HEK293 (cell line): ENCODE results near the gene UBAC2.

ENCODE experiments used
- CTCF ChIA-PET: fragments of 350-600 bp; formaldehyde crosslinking; extraction: SDS; loops from one replicate; lab custom pipeline; 2021; ENCODE audit warnings: antibody characterized with exemption; lab: Yijun Ruan, JAX
- POLR2A ChIA-PET: fragments of 300-600 bp; formaldehyde crosslinking; extraction: SDS; loops from one replicate; lab custom pipeline; 2020; ENCODE audit warnings: antibody characterized with exemption, inconsistent platforms; lab: Yijun Ruan, JAX
- H3K27ac ChIP-seq: fragments of 200-500 bp; sonication (Bioruptor generic); 2 replicates; pipeline ENCODE4 v1.5.1; 2014; ENCODE audit warnings: low read depth, low read length, control low read depth, inconsistent platforms; ENCODE audit errors: extremely low read depth
- H3K36me3 ChIP-seq, 2 experiments: fragments of 200-500 bp in 1 of 2; sonication (Bioruptor generic) in 1 of 2; 1 replicate in 1 of 2; 2 replicates in 1 of 2; pipeline ENCODE4 v1.5.1; 2014 to 2017; ENCODE audit warnings: inconsistent platforms in 2 of 2, low read length in 2 of 2; ENCODE audit not compliant: control insufficient read depth in 2 of 2, insufficient read depth in 1 of 2
- H3K4me1 ChIP-seq: fragments of 200-500 bp; sonication (Bioruptor generic); 2 replicates; pipeline ENCODE4 v1.5.1; 2014; ENCODE audit warnings: mild to moderate bottlenecking, low read length, inconsistent platforms; ENCODE audit not compliant: control insufficient read depth, insufficient read depth
- H3K4me3 ChIP-seq: 2 replicates; pipeline ENCODE4 v1.5.1; 2011; ENCODE audit warnings: low read depth, mild to moderate bottlenecking, control low read depth, low read length, moderate library complexity
- H3K9me3 ChIP-seq: fragments of 200-500 bp; sonication (Bioruptor generic); 2 replicates; pipeline ENCODE4 v1.5.1; 2014; ENCODE audit warnings: low read depth, low read length, inconsistent platforms; ENCODE audit not compliant: control insufficient read depth, insufficient read depth
- GLIS2 ChIP-seq: fragments of 450-650 bp; formaldehyde crosslinking; IDR thresholded peaks from 2 replicates; pipeline ENCODE4 v1.5.1; 2016; ENCODE audit warnings: missing biosample characterization, missing genetic modification characterization
- ZBTB17 ChIP-seq: fragments of 450-650 bp; formaldehyde crosslinking; IDR thresholded peaks from 2 replicates; pipeline ENCODE4 v1.5.1; 2016; ENCODE audit warnings: missing biosample characterization, missing genetic modification characterization
- ZBTB48 ChIP-seq: fragments of 450-650 bp; formaldehyde crosslinking; IDR thresholded peaks from 2 replicates; pipeline ENCODE4 v1.5.1; 2016; ENCODE audit warnings: missing biosample characterization, missing genetic modification characterization
- ZBTB6 ChIP-seq: fragments of 450-650 bp; formaldehyde crosslinking; IDR thresholded peaks from 2 replicates; pipeline ENCODE4 v1.5.1; 2017; ENCODE audit warnings: missing biosample characterization, missing genetic modification characterization
- ZNF138 ChIP-seq: fragments of 450-650 bp; formaldehyde crosslinking; IDR thresholded peaks from 2 replicates; pipeline ENCODE4 v1.5.1; 2016; ENCODE audit warnings: missing biosample characterization, missing genetic modification characterization, borderline replicate concordance
- ZNF169 ChIP-seq: fragments of 450-650 bp; formaldehyde crosslinking; IDR thresholded peaks from 2 replicates; pipeline ENCODE4 v1.5.1; 2016; ENCODE audit warnings: missing biosample characterization, missing genetic modification characterization
- ZNF311 ChIP-seq: fragments of 450-650 bp; formaldehyde crosslinking; IDR thresholded peaks from 2 replicates; pipeline ENCODE4 v1.5.1; 2017; ENCODE audit warnings: missing biosample characterization, missing genetic modification characterization, borderline replicate concordance
- ZNF362 ChIP-seq: fragments of 450-650 bp; formaldehyde crosslinking; IDR thresholded peaks from 2 replicates; pipeline ENCODE4 v1.5.1; 2016; ENCODE audit warnings: missing biosample characterization, missing genetic modification characterization
- ZNF514 ChIP-seq: fragments of 450-650 bp; formaldehyde crosslinking; IDR thresholded peaks from 2 replicates; pipeline ENCODE4 v1.5.1; 2016; ENCODE audit warnings: missing biosample characterization, missing genetic modification characterization
- ZNF585B ChIP-seq: fragments of 450-650 bp; formaldehyde crosslinking; IDR thresholded peaks from 2 replicates; pipeline ENCODE4 v1.5.1; 2016; ENCODE audit warnings: missing biosample characterization, missing genetic modification characterization
- ZNF623 ChIP-seq: fragments of 450-650 bp; formaldehyde crosslinking; IDR thresholded peaks from 2 replicates; pipeline ENCODE4 v1.5.1; 2016; ENCODE audit warnings: missing biosample characterization, missing genetic modification characterization
- ZNF791 ChIP-seq: fragments of 450-650 bp; formaldehyde crosslinking; IDR thresholded peaks from 2 replicates; pipeline ENCODE4 v1.5.1; 2016; ENCODE audit warnings: missing biosample characterization, missing genetic modification characterization
- TF ChIP-seq, protein P1 (sequence below): fragments of 450-650 bp; formaldehyde crosslinking; IDR thresholded peaks from 2 replicates; pipeline ENCODE4 v1.5.1; 2016; ENCODE audit warnings: missing biosample characterization, missing genetic modification characterization
- TF ChIP-seq, protein P2 (sequence below): fragments of 450-650 bp; formaldehyde crosslinking; IDR thresholded peaks from 2 replicates; pipeline ENCODE4 v1.5.1; 2016; ENCODE audit warnings: missing biosample characterization, missing genetic modification characterization
- TF ChIP-seq, protein P3 (sequence below): fragments of 450-650 bp; formaldehyde crosslinking; IDR thresholded peaks from 2 replicates; pipeline ENCODE4 v1.5.1; 2016; ENCODE audit warnings: missing biosample characterization, missing genetic modification characterization, low read depth
- TF ChIP-seq, protein P4 (sequence below): fragments of 450-650 bp; formaldehyde crosslinking; IDR thresholded peaks from 2 replicates; pipeline ENCODE4 v1.5.1; 2017; ENCODE audit warnings: missing biosample characterization, missing genetic modification characterization

UBAC2 gene

DNA sequence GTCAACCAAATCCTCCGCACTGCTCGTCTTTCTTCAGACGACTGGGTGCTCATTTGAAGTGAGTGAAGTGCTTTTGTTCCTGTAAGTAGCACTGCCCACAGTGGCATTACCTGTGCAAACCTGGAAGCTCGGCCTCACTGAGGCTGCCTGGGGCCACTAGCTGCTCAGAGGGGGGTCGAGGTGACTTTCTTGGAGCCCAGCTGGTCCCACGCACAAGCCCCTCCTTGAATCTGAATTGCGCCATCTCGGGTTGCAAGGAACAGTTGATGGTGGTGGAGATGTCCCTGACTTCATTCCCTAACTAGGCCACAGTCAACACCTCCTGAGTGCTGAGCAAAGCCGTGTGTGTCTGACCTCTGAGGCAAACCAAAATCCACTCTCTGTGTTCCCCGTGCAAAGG is 185.8 kb downstream of the UBAC2 start (continued):
- TF ChIP-seq ZNF585B (tag by site-specific recombination): no peak
- TF ChIP-seq, protein P1, sequence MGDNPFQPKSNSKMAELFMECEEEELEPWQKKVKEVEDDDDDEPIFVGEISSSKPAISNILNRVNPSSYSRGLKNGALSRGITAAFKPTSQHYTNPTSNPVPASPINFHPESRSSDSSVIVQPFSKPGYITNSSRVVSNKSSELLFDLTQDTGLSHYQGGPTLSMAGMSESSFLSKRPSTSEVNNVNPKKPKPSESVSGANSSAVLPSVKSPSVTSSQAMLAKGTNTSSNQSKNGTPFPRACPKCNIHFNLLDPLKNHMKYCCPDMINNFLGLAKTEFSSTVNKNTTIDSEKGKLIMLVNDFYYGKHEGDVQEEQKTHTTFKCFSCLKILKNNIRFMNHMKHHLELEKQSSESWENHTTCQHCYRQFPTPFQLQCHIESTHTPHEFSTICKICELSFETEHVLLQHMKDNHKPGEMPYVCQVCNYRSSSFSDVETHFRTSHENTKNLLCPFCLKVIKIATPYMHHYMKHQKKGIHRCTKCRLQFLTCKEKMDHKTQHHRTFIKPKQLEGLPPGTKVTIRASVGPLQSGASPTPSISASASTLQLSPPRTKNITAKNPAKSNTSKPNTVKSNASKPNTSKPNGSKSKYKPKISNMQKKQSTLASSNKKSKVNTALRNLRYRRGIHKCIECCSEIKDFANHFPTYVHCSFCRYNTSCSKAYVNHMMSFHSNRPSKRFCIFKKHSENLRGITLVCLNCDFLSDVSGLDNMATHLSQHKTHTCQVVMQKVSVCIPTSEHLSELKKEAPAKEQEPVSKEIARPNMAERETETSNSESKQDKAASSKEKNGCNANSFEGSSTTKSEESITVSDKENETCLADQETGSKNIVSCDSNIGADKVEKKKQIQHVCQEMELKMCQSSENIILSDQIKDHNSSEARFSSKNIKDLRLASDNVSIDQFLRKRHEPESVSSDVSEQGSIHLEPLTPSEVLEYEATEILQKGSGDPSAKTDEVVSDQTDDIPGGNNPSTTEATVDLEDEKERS (tag by site-specific recombination): no peak

- ChIA-PET CTCF (interaction anchor here (0.6 to 4.9 kb wide), 26 partner anchors 9 to 1550 kb away, joined by 3 to 33 read pairs (median 4); no protein-coding TSS in a partner anchor), POLR2A (interaction anchor here (0.6 kb wide), 1 partner anchor 593 kb away, joined by 4 read pairs; no protein-coding TSS in a partner anchor)
- Histone ChIP-seq H3K4me1 (no peaks in the 10 kb centered on the region), H3K4me3 (no peak overlapping the region), H3K9me3 (no peaks in the 10 kb centered on the region)
- TF ChIP-seq GLIS2 (tag by site-specific recombination): 0 out of 2 replicates have a peak, but pooled peaks have one; percentile 16
- no peak for TF ChIP-seq ZNF514 (tag by site-specific recombination)
- TF ChIP-seq, all 188 proteins: peak for 1
- Histone ChIP-seq H3K36me3 (peaks cover 0 to 6% of the 10 kb centered on the region in 2 experiments; a peak in 1 of 3 replicates), H3K27ac (no peak overlapping the region)
Observed at GRCh38 chr13:99386911-99387788, 186.5 kb downstream of the UBAC2 start.

- peaks cover 0 to 6% of the 10 kb centered on the region in 2 experiments; a peak in 1 of 3 replicates for H3K36me3 ChIP-seq
- no peak overlapping the region for H3K27ac ChIP-seq
- H3K4me3 ChIP-seq: no peak overlapping the region
- ChIA-PET CTCF (interaction anchor here (0.7 to 4.9 kb wide), 9 partner anchors 8 to 212 kb away, joined by 3 to 33 read pairs (median 5); no protein-coding TSS in a partner anchor), POLR2A (no interaction called here)
- H3K9me3 ChIP-seq: no peaks in the 10 kb centered on the region
- H3K4me1 ChIP-seq: no peaks in the 10 kb centered on the region
- no peak for TF ChIP-seq ZBTB17 (tag by site-specific recombination)
- no peak for TF ChIP-seq ZBTB6 (tag by site-specific recombination)
- TF ChIP-seq ZNF623 (tag by site-specific recombination): no peak
- no peak for TF ChIP-seq ZNF791 (tag by site-specific recombination)
- TF ChIP-seq, protein P2, sequence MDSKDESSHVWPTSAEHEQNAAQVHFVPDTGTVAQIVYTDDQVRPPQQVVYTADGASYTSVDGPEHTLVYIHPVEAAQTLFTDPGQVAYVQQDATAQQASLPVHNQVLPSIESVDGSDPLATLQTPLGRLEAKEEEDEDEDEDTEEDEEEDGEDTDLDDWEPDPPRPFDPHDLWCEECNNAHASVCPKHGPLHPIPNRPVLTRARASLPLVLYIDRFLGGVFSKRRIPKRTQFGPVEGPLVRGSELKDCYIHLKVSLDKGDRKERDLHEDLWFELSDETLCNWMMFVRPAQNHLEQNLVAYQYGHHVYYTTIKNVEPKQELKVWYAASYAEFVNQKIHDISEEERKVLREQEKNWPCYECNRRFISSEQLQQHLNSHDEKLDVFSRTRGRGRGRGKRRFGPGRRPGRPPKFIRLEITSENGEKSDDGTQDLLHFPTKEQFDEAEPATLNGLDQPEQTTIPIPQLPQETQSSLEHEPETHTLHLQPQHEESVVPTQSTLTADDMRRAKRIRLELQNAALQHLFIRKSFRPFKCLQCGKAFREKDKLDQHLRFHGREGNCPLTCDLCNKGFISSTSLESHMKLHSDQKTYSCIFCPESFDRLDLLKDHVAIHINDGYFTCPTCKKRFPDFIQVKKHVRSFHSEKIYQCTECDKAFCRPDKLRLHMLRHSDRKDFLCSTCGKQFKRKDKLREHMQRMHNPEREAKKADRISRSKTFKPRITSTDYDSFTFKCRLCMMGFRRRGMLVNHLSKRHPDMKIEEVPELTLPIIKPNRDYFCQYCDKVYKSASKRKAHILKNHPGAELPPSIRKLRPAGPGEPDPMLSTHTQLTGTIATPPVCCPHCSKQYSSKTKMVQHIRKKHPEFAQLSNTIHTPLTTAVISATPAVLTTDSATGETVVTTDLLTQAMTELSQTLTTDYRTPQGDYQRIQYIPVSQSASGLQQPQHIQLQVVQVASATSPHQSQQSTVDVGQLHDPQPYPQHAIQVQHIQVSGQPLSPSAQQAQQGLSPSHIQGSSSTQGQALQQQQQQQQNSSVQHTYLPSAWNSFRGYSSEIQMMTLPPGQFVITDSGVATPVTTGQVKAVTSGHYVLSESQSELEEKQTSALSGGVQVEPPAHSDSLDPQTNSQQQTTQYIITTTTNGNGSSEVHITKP (tag by site-specific recombination): no peak
- TF ChIP-seq, protein P3, sequence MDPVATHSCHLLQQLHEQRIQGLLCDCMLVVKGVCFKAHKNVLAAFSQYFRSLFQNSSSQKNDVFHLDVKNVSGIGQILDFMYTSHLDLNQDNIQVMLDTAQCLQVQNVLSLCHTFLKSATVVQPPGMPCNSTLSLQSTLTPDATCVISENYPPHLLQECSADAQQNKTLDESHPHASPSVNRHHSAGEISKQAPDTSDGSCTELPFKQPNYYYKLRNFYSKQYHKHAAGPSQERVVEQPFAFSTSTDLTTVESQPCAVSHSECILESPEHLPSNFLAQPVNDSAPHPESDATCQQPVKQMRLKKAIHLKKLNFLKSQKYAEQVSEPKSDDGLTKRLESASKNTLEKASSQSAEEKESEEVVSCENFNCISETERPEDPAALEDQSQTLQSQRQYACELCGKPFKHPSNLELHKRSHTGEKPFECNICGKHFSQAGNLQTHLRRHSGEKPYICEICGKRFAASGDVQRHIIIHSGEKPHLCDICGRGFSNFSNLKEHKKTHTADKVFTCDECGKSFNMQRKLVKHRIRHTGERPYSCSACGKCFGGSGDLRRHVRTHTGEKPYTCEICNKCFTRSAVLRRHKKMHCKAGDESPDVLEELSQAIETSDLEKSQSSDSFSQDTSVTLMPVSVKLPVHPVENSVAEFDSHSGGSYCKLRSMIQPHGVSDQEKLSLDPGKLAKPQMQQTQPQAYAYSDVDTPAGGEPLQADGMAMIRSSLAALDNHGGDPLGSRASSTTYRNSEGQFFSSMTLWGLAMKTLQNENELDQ (tag by site-specific recombination): no peak
- no peak for TF ChIP-seq ZNF362 (tag by site-specific recombination)
- no peak for TF ChIP-seq ZNF169 (tag by site-specific recombination)
- TF ChIP-seq ZBTB48 (tag by site-specific recombination): no peak
- no peak for TF ChIP-seq ZNF138
- no peak for TF ChIP-seq ZNF311 (tag by site-specific recombination)
- TF ChIP-seq, protein P4, sequence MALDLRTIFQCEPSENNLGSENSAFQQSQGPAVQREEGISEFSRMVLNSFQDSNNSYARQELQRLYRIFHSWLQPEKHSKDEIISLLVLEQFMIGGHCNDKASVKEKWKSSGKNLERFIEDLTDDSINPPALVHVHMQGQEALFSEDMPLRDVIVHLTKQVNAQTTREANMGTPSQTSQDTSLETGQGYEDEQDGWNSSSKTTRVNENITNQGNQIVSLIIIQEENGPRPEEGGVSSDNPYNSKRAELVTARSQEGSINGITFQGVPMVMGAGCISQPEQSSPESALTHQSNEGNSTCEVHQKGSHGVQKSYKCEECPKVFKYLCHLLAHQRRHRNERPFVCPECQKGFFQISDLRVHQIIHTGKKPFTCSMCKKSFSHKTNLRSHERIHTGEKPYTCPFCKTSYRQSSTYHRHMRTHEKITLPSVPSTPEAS (tag by site-specific recombination): no peak
Observed at GRCh38 chr13:99388334-99388923, 187.8 kb downstream of the UBAC2 start.
